GM18505 (cell line): Measurements from ENCODE around the gene MRTFB.
A peak's percentile ranks its signal among the peaks of the same experiment; 100 is the strongest.
"Not testable (repeated sequence)": the region's sequence is repeated elsewhere in the genome, so short reads cannot be mapped to it uniquely, and the experiment has no call there.

Experiments used
- ATAC-seq: cut with Tn5 transposase; IDR thresholded peaks from one replicate; pipeline ENCODE4 v1.9.1; 2021; ENCODE audit not compliant: unreplicated experiment
- POLR2A ChIP-seq: IDR thresholded peaks from 4 replicates; pipeline ENCODE4 v1.6.1; 2011; ENCODE audit warnings: borderline replicate concordance; ENCODE audit not compliant: insufficient read depth, insufficient read length; ENCODE audit errors: extremely low read depth

The MRTFB gene

DNA sequence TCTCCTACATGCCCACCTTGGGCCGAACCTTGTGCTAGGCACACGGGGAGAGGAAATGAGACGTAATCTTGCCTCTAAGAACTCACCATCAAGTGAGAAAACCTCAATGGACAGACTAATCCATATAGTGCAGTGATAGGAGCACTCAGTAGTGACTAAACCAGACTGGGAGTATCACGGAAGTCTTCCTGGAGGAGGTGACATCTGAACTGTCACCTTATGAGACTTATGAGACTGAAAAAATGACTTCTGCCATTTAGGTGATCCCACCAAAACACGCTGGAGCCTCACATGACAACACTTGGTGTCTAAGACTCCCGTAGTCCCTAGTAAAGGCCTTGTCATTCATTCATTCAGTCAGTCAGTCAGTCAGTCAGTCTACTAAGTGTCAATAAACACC, 27.3 kb upstream of the MRTFB start:
- no peak for ATAC-seq

DNA sequence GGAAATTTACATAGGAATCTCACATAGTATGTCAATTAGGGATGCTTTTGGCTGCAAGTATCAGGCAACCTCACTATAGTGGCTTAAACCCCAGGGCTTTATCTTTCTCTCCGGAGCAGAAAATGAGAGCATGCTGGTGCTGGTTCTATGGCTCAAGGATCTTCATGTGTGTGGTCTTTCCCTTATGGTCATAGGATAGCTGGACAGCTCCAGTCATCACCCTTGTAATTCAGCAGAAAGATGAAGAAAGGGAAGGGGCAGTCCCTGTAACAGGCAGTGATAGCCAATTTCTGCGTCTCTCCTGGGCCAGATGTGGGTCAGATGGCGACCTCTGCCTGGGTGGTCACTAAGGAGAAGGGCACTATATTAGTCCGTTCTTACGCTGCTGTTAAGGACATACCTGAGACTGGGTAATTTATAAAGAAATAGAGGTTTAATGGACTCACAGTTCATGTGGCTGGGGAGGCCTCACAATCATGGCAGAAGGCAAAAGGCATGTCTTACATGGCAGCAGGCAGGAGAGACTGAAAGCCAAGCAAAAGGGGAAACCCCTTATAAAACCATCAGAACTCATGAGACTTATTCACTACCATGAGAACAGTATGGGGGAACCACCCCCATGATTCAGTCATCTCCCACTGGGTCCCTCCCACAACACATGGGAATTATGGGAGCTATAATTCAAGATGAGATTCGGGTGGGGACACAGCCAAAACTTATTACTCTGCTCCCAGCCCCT, 23.8 kb upstream of the MRTFB start:
- ATAC-seq: not testable (repeated sequence)

More for the DNA sequence above, 27.3 kb upstream of the MRTFB start:
- TF ChIP-seq POLR2A: no peak

DNA sequence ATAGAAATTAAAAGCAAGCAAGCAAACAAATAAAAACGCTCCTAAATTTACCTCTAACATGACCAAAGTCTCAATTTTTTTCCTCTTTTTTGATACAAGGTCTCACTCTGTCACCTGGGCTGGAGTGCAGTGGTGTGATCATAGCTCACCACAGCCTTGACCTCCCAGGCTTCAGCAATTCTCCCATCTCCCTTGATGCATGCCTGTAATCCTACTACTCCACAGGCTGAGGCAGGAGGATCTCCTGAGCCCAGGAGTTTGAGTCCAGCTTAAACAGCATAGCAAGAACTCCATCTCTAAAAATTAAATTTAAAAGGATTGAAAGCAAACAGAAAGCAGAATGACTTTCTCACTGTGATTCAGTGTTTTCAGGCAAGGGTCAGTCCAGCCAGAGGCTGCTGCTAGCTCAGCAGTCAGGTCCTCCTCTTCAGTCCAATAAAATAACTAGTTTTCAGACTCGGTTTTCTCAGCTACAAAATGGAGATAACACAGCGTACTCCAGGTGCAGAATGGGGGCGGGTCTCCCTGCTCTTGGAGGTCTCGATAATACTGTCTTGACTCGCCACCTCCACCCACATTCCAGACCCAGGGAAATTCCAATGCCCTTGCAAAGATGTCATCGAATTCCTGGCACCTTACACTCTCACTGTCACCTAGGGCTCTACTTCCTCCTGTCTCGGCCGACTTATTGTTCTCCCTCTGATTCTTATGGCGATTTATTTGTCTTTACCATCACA, 20.7 kb upstream of the MRTFB start:
- no peak for ATAC-seq
- no peak for TF ChIP-seq POLR2A

GRCh38 chr16:14051103-14051729, 19.9 kb upstream of the MRTFB start:
- no peak for ATAC-seq
- TF ChIP-seq POLR2A: no peak

GRCh38 chr16:14056970-14057369, 14.1 kb upstream of the MRTFB start:
- TF ChIP-seq POLR2A: no peak
- ATAC-seq: no peak

- no peak for TF ChIP-seq POLR2A
- no peak for ATAC-seq
These were observed 13.2 kb upstream of the MRTFB start for GRCh38 chr16:14057878-14058382.

- TF ChIP-seq POLR2A: no peak
- ATAC-seq: no peak
These were observed 9.3 kb upstream of the MRTFB start for GRCh38 chr16:14061732-14062259.

DNA sequence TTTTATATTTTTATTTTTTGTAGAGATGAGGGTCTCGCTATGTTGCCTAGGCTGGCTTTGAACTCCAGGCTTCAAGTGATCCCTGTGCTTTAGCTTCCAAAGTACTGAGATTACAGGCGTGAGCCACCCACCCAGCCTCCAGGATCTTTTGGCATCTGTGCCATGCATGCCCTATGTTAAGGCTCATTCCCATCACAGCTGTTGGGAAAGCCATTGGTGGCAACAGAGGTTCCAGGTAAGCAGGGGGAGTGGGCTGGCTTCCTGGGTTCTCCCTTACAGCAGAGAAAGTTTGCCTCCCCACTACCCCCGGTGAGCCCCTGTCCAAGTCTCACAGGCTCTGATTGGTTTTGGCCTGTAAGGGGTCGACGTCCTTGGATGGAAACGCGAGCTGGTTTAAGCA, 8.9 kb upstream of the MRTFB start:
- no peak for TF ChIP-seq POLR2A
- ATAC-seq: no peak

GRCh38 chr16:14063618-14064581, 7.2 kb upstream of the MRTFB start:
- no peak for TF ChIP-seq POLR2A
- no peak for ATAC-seq

DNA sequence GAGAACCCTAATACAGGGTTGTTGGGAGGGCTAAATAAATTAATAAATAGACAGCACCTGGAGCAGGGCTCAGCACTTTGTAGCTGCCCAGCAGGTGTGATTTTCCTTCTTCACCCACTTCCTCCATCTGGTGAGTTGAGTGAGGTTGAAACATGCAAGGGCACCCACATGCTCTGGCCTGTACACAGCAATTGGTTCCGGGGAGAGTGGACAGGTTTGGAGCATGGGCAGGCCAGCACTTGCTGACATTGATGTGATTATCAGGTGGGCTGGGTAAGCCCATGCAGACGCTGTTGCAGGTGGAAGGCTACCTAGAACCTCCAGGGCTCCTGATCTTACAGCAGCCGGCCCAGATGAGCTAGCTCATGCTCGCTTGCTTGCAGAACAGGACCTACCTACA, 1.3 kb upstream of the MRTFB start:
- no peak for TF ChIP-seq POLR2A
- no peak for ATAC-seq

- ATAC-seq: no peak
- no peak for TF ChIP-seq POLR2A
These were observed 603 bp upstream of the MRTFB start for GRCh38 chr16:14070555-14070876.

GRCh38 chr16:14071576-14072271, 605 bp downstream of the MRTFB start:
- no peak for TF ChIP-seq POLR2A
- ATAC-seq: peak; percentile 34

GRCh38 chr16:14072360-14072759, 1.2 kb downstream of the MRTFB start:
- no peak for ATAC-seq
- no peak for TF ChIP-seq POLR2A

DNA sequence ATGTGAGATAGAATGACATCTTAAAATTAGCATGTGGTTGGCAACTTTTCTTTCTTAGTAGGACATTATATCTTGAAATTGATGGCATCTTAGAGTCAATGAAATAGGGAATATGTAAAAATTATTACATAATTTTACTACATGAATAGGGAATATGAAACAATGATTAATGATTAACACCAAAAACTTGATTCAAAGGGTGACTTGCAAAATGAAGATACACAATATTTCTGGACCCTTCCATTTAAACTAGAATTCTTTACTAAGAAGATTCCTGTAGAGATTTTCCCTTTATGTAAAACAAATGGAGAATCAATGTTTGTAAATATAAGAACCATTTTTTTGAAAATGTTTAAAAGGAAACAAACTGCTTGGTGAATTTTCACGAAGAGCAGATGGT, 3.4 kb downstream of the MRTFB start:
- no peak for TF ChIP-seq POLR2A
- no peak for ATAC-seq
